GM19035 (cell line): ENCODE measurements around the gene ADCY5.

ENCODE experiments used
- ATAC-seq: cut with Tn5 transposase; IDR thresholded peaks from one replicate; pipeline ENCODE4 v1.9.1; 2021; ENCODE audit not compliant: unreplicated experiment

ADCY5 gene

GRCh38 chr3:123372686-123373473 is 76.0 kb downstream of the ADCY5 start:
- ATAC-seq: no peak

DNA sequence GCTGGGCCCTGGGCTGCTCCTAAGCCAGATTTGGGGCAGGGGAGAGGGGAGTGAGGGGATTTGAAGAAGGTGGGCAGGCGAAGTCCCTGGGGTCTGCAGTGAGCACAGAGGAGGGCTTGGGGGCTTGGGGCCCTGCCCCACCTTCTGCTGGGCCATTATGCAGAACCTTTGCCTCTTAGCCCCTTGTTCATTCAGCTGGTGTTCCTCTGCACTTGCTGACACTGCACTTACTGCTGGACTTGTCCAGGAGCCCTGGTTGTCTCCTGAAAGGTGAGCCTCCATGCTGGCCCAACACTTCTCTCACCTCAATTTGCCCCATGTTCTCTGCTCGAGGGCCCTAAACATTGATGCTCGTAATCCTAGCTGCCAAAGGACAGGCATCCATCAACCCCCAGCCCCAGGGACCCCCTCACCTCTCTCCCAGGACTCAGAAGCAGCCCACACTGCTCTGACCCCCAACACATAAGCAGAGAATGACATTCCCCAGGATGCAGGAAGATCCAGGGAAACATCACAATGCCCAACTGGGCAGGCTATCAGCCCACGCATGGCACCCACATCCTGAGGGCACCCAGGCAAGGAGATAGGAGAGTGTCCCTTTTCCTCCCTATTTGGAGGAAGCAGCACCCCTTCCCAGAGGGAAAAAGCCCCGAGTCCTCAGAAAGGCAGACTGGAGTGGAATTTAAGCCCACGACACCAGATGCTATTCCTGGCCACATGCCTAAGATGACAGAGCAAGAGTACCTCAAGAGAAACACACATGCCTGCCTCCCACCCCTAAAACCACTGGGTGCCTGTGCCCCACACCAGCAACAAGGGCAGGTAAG is 76.8 kb downstream of the ADCY5 start:
- ATAC-seq: no peak

GRCh38 chr3:123371426-123371825 is 77.5 kb downstream of the ADCY5 start:
- ATAC-seq: no peak

GRCh38 chr3:123370819-123371218 is 78.1 kb downstream of the ADCY5 start:
- no peak for ATAC-seq

DNA sequence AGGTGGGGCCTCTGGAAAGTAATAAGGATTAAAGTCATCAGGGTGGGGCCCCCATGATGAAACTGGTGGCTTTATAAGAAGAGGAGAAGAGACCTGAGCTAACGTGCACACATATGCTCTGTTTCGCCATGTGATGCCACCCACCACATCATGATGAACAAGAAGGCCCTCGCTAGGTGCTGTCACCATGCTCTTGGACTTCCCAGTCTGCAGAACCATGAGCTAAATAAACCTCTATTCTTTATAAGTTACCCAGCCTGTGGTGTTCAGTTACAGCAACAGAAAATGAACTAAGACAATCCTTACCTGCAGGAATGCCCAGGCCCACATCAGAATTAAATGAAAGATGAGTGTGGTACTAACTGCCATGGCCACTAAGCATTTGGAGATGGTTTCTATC is 79.8 kb downstream of the ADCY5 start:
- ATAC-seq: no peak

GRCh38 chr3:123367467-123368154 is 81.3 kb downstream of the ADCY5 start:
- ATAC-seq: no peak

DNA sequence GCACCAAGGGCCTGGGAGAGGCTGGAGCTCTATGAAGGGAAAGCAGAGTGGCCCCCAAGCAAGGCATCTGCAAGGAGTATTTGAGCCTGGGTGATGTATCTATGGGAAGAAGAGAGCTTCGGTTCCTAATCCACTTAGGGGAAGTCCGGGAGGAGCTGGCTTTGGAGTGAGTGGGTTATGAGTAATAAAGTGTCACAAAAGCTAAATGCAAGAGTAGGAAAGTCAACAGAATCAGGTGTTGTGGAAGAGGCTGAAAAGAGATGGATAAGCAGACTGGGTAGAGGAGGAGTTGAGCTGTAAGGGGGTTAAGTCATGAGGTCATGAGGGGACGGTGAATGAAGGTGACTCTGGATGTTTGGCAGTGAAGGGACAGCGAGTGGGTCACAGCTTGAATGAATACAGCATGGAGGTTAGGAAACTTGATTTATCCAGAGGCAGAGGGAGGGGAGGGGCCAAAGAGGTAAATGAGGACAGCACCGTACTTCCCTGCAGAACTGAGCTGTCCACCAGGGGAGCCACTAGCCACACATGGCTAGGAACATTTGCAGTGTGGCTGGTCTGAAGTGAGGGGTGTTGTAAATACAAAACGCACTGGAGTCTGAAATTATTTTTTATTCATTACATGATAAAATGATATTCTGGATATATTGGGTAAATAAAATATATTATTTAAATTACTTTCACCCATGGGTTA is 83.3 kb downstream of the ADCY5 start:
- ATAC-seq: no peak

DNA sequence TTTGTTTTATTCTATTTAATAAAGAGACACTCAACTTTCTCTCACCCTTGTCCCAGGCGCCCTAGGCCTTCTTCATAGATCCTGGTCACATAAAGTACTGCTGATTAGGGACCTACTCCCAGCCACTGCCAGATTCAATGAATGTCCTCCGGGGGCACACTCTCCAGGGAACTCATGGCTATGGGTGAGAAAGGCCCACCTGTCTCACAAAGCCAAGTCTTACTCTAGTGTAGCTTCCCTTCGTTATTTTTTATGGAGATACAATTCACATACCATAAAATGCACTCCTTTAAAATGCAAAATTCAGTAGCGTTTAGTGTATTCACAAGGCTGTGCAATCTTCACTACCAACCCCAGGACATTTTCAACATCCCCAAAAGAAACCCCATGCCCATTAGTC is 87.8 kb downstream of the ADCY5 start:
- no peak for ATAC-seq

- ATAC-seq: no peak
These were observed 91.6 kb downstream of the ADCY5 start for GRCh38 chr3:123357275-123357674.

GRCh38 chr3:123353850-123354233 is 95.0 kb downstream of the ADCY5 start:
- ATAC-seq: no peak

- ATAC-seq: no peak
These were observed 95.6 kb downstream of the ADCY5 start for GRCh38 chr3:123353227-123353849.

DNA sequence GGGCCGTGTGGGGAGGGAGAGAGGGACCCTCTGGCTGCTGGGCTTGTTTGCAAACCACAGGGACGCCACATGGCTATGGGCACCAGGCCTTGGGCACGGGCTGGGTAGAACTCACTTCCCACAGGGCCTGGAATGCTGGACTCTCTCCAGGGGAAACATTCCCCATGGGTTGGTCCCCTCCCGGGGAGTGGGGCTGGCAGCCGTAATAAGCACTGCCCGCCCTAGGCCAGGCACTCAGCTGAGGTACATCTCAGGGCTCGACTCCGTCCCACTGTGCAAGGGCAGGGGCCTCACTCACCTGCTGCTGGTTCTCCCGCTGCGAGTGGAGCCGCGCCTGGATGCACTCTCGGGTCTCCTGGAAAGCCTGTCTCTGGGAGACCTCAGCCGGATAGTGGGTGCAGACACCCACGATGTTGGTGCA is 96.7 kb downstream of the ADCY5 start:
- ATAC-seq: no peak

GRCh38 chr3:123351501-123351900 is 97.4 kb downstream of the ADCY5 start:
- ATAC-seq: no peak

DNA sequence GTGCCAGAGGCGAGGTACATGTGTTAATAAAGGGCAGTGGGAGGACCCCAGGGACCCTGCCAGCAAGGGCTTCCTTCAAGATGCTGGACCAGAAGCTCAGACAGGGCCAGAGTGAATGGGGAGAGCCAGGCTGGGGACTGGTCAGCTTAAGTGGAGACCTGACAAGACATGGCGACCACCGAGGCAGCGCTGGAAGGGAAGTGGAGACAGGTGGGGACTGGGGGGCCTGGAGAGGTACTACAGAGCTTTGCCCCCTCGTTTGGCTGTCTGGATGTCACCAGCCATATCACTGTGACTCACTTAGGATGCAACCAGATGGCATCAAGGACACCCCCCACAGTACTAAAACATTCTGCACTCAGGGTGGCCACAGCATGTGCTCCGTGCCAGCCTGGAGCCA is 97.9 kb downstream of the ADCY5 start:
- ATAC-seq: no peak

GRCh38 chr3:123349566-123350435 is 99.1 kb downstream of the ADCY5 start:
- no peak for ATAC-seq

GRCh38 chr3:123349201-123349535 is 99.7 kb downstream of the ADCY5 start:
- ATAC-seq: no peak

DNA sequence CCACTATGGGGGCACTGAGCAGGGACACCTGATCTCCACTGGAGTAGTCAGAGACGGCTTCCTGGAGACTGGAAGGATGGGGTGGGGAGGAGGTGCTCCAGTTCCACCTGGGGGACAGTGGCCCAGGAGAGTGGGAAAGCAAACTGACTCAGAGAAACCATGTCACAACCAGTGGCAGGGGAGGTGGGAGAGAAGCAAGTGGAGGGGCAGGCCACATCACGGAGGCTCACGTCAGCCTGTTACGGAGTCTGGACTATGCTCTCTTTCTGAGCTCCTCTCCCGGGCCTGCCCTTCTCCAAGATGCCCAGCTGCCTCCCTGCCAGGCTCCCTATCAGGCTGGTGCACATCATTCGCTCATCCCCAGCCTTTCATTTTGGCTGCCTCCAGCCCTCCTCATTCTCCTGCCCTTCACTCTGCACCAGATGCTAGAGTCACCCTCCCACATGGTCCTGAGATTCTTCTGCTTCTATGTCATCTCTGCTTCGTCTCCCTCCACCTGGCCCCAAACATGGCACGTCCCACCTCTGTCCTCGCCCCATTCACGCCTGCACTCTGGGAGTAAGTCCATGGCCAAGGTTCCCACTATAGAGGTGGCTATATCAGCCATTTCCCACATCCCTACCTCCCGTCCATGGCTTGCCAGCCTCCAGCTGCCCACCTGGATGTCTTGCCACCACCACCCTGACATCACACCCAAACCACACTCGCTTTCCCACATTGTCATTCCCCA is 100.3 kb downstream of the ADCY5 start:
- no peak for ATAC-seq

DNA sequence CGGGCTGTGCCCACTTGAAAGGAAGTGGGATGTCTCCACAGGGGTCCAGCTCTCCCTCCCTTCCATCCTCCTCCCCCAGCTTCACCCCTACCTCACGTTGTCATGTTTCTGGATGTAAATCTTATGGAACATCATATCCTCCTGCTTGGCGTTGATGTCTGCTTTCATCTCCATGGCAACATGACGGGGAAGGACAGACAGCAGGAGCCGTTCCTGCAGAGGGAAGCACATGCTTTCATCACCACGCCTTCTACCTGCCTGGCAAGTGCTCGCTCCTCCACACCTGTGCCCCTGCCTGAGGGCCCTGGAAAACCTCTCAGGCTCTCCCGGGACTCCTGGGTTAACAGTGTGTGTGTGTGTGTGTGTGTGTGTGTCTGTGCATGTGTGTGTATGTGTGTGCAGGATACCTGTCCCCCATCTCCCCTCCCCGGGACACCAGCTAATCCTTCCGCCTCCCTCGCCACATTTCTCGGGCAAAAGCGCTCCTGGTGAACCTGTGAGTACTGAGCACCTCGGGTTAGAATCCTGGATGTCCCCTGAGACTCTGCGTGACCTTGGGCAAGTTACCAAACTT is 101.1 kb downstream of the ADCY5 start:
- ATAC-seq: no peak

- no peak for ATAC-seq
These were observed 101.7 kb downstream of the ADCY5 start for GRCh38 chr3:123347205-123347604.
